Osteocyte (in vitro differentiated cells): ENCODE measurements around the gene FBXL16. TPM values are rescaled to one million over a fixed set of nuclear protein-coding genes. Genes with fewer than 3 reads are reported as not detected.

Source experiments
- DNase-seq: peaks from one replicate; pipeline ENCODE4 v3.0.0; 2021; ENCODE audit warnings: mixed read lengths; ENCODE audit not compliant: unreplicated experiment; ENCODE audit errors: extremely low spot score
- H3K27ac Mint-ChIP-seq: one replicate; pipeline ENCODE4 v1.8.0; 2021; ENCODE audit warnings: mild to moderate bottlenecking, mixed read lengths; ENCODE audit not compliant: unreplicated experiment
- H3K27me3 Mint-ChIP-seq: one replicate; pipeline ENCODE4 v1.8.0; 2021; ENCODE audit warnings: mixed read lengths; ENCODE audit not compliant: unreplicated experiment
- H3K36me3 Mint-ChIP-seq: one replicate; pipeline ENCODE4 v1.8.0; 2021; ENCODE audit warnings: mixed read lengths; ENCODE audit not compliant: unreplicated experiment
- H3K4me1 Mint-ChIP-seq: one replicate; pipeline ENCODE4 v1.8.0; 2021; ENCODE audit warnings: mixed read lengths; ENCODE audit not compliant: unreplicated experiment
- H3K4me3 Mint-ChIP-seq: one replicate; pipeline ENCODE4 v1.8.0; 2021; ENCODE audit warnings: mild to moderate bottlenecking, moderate library complexity, mixed read lengths; ENCODE audit not compliant: unreplicated experiment
- H3K9me3 Mint-ChIP-seq: one replicate; pipeline ENCODE4 v1.8.0; 2021; ENCODE audit warnings: mixed read lengths; ENCODE audit not compliant: unreplicated experiment
- total RNA-seq: library from RNA; stranded (reverse); gene quantifications from 2 replicates; pipeline ENCODE4 v1.2.1, GENCODE V29; 2021
- TF ChIP-seq, protein P1 (sequence below): fragments of 200-600 bp; sonication (generic); IDR thresholded peaks from 2 replicates; pipeline ENCODE4 v1.5.0; 2021; ENCODE audit warnings: antibody characterized with exemption, mild to moderate bottlenecking, moderate library complexity

FBXL16 gene
- total RNA-seq, 1 donor from 2014 or later, result 0.32 TPM

DNA sequence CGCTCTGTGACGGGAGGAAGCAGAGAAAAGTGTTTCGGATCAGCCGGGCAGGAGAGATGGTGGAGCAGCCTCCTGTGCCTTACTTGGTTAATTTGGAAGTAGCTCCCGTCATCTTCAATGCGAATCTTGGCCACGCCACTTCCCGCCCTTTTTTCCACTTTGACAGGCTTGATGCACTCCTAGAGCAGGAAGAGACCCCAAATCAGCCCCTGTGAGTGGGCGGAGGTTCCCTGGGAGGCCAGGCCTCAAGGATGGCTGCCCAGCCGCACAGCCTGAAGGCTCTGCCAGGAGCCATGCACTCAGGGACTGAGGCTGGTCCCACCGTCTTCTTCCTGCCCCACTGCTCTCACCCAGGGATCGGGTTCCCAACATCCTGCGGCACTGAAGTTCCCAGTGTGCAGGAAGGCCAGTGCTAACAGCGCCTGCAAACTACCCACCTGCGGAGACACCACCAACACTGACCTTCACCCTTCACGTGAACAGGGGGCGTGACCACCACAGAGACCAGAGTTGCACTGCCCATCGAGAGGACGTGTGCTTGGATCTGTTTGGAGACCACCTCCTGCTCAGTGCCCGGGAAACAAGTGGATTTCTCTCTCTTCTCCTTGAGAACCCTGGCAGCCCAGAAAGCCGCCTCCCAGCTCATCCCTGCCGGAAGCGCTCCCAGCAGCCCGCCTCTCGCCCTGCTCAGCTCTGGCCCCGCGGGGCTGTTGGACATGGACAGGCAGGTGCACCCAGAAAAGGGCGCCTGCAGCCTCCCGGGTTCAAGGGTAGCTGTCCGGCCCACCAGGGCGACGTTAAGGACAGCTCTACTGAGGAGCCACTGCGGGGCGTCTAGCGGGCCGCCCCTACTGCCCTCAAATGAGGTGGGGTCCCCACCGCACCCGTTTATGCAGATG lies 34.2 kb upstream of the FBXL16 start:
- TF ChIP-seq, protein P1, sequence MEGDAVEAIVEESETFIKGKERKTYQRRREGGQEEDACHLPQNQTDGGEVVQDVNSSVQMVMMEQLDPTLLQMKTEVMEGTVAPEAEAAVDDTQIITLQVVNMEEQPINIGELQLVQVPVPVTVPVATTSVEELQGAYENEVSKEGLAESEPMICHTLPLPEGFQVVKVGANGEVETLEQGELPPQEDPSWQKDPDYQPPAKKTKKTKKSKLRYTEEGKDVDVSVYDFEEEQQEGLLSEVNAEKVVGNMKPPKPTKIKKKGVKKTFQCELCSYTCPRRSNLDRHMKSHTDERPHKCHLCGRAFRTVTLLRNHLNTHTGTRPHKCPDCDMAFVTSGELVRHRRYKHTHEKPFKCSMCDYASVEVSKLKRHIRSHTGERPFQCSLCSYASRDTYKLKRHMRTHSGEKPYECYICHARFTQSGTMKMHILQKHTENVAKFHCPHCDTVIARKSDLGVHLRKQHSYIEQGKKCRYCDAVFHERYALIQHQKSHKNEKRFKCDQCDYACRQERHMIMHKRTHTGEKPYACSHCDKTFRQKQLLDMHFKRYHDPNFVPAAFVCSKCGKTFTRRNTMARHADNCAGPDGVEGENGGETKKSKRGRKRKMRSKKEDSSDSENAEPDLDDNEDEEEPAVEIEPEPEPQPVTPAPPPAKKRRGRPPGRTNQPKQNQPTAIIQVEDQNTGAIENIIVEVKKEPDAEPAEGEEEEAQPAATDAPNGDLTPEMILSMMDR, result no peak
- Mint-ChIP-seq H3K4me3 (peak overlapping the region; percentile 79), H3K4me1 (peaks cover 8% of the 10 kb centered on the region), H3K27me3 (no peaks in the 10 kb centered on the region), H3K27ac (peak overlapping the region; percentile 23), H3K9me3 (no peaks in the 10 kb centered on the region), H3K36me3 (peaks cover 10% of the 10 kb centered on the region)
- DNase-seq, result no peak

DNA sequence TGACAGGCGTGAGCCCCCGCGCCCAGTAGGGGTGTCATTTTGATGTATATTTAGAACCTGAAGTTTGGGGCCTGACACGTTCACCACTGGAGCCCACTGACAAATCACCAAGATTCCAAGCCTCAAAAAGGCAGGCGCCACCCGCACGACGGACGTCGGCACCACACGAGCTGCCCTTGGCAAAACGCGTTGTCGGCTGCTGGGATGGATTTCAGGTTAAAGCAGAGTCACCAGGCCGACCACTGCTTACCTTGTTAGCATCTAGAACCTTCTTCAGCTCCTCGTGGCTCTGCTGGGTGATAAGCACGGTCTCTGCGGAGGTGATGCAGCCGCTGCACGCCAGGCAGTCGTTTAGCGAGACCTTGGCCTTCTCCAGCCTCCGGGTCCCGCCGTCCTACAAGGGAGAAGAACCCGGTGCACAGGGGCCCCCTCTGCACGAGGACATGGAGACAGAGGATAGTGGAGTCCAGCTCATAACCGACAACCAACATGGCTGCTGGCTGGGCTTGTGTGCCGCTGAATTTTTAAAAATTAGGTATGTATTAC lies 31.4 kb upstream of the FBXL16 start:
- H3K36me3 Mint-ChIP-seq, result peaks cover 12% of the 10 kb centered on the region
- H3K4me1 Mint-ChIP-seq, result peaks cover 8% of the 10 kb centered on the region
- no peak overlapping the region for H3K4me3 Mint-ChIP-seq
- peak; percentile 82 for DNase-seq
- no peak overlapping the region for H3K27ac Mint-ChIP-seq
- H3K9me3 Mint-ChIP-seq, result no peaks in the 10 kb centered on the region
- H3K27me3 Mint-ChIP-seq, result no peaks in the 10 kb centered on the region
- TF ChIP-seq, protein P1, result no peak

DNA sequence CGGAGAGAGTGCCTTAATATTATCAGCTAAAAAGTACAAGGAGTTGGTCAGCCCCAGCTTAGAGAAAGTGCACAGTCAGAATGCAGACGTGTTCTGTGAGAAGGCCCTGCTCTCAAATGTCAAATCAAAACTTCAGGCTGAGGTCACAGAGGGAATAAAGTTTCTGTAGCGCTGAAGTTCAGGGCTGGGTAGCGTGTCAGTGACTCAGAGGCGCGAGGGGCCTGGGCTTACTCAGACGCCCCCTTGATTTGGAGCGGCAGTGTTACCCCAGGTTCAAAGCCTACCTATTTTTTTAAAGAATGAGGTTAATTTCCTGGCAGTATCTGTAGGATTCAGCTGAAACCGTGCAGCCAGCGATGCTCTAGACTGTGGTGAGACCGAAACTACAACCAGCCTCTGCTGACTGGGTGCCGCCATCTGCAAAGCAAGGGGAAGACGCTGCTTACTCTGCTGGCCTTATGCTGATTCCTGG lies 30.4 kb upstream of the FBXL16 start:
- H3K4me3 Mint-ChIP-seq, result no peak overlapping the region

DNA sequence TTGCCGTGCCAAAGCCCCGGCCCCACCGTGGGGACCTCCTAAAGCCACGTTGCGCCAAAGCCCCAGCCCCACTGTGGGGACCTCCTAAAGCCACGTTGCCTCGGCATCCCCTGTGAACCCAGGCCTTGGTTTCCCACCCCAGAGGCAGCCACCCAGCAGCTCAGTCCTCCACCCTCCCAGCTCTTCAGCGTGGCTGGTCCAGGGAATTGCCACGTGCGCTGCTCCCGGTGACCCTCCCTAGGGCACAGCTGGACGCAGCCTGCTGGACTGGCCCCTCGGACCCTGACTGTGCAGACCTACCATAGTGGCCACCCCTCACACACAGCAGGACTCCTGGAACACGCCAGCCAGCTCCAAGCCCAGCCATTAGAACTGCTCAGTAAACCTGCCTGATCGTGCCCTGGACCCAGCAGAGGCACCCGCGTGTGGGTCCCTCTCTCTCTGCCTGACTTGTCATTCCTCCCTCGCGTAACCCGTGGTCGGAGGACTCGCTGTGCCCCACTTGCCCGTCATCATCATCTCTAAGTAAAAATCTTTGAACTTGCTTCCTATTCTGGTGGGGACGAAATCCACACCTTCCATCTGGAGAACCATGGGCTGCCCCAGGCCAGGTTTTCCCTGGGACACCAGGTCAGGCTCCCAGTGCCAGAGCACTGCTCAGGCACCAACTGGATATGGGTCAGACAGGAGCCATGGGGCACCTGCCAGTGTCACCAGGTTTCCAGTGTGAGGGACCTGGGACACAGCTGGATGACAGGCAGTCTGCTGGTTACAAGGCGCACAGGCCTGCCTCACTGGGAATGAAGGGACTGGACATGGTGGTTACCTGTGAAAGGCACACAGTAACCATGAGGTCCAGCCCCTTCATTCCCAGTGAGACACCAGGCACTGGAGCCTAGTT lies 29.6 kb upstream of the FBXL16 start:
- no peaks in the 10 kb centered on the region for H3K9me3 Mint-ChIP-seq
- no peaks in the 10 kb centered on the region for H3K27me3 Mint-ChIP-seq
- H3K27ac Mint-ChIP-seq, result no peak overlapping the region
- DNase-seq, result no peak
- H3K4me3 Mint-ChIP-seq, result no peak overlapping the region
- TF ChIP-seq, protein P1, result no peak
- peaks cover 8% of the 10 kb centered on the region for H3K4me1 Mint-ChIP-seq
- peaks cover 12% of the 10 kb centered on the region for H3K36me3 Mint-ChIP-seq

More for the DNA sequence above, 30.4 kb upstream of the FBXL16 start:
- TF ChIP-seq, protein P1, result no peak
- Mint-ChIP-seq H3K9me3 (no peaks in the 10 kb centered on the region), H3K36me3 (peaks cover 12% of the 10 kb centered on the region), H3K27ac (no peak overlapping the region), H3K4me1 (peaks cover 8% of the 10 kb centered on the region), H3K27me3 (no peaks in the 10 kb centered on the region)
- no peak for DNase-seq
